HG02840 (cell line): ENCODE data around the gene NOTUM.

Experiments
- ATAC-seq: cut with Tn5 transposase; IDR thresholded peaks from one replicate; pipeline ENCODE4 v1.9.1; 2021; ENCODE audit warnings: mild to moderate bottlenecking, moderate library complexity, moderate number of reproducible peaks; ENCODE audit not compliant: unreplicated experiment, low FRiP score

Gene NOTUM

DNA sequence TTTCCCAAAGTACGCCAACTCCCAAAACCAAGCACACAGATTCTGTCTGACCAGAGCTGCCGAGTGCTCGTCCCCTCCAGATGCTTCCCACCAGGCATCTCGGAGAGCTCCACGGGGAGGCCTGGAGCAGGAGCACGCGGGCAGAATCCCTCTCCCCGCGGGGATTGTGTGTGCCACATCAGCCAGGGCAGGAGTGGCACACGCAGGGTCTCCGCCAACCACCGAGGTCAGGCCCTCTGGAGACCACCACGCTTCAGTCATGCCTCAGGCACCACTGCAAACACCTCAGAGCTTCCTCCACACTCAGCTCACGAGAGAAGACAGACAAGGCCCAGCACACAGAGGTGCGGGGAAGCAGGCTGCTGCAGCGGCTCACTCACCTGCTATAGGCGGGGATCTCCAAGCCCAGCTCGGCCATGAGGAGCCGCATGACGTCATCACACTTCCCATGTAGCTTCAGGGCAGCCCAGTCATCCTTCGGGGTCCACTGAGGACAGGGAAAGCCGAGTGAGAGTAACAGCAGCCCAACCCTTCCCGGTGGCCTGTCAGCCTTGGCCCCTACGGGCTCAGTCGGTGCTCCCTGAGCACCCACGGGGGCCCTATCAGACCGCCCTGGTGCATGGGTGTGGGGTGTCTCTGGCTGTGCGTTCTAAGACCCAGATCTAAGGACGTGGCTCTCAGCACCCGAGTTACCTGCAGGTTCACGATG is 47.4 kb downstream of the NOTUM start:
- no peak for ATAC-seq

DNA sequence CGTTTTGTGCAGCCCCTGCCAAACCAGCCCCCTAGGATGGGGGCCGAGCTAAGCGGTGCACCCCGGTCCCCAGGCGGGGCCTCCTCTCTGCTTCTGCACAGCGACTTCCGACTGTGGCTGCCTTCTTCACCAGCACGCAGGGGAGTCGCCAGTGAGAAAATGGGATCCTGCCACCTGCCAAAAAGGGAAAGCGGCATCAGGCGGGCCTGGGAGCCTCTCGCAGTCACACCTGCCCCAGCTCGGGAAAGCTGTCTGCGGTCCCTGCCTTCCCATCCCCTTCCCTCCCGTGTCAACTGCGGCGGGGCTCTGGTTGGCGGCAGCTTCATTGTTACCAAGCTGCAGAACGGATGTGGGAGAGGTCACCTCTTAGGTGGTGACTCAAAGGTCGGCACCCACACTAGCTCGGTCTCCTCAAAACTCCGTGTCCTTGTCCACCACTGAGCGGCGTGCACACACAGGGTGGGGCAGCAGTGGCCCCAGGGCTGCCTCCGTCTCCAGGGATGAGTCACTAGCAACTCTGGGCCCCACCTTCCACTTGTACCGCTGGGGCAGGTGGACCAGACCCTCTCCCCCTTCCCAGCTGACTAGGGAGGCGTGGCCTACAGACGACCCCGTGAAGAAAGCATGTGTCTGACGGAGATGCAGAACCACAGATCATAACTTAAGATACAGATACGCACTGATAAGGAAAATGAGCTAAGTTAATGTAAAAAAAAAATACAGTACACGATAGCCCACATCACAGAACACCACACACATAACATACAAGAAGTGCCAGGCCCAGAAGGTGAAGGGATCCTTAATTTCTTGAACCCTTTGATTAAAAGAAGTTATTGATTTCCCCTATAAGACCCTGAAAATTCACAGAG is 48.3 kb downstream of the NOTUM start:
- no peak for ATAC-seq

- ATAC-seq, result no peak
Observed at GRCh38 chr17:81911969-81912368, 49.0 kb downstream of the NOTUM start.

- ATAC-seq, result peak; percentile 65
Observed at GRCh38 chr17:81911277-81911961, 49.6 kb downstream of the NOTUM start, which contains the start of gene PCYT2. TSS of gene PCYT2 (minus strand) at chr17:81911399. CDS start at chr17:81911355, 44 bp downstream.

- ATAC-seq, result peak; percentile 28
Observed at GRCh38 chr17:81910840-81911276, 50.1 kb downstream of the NOTUM start.

GRCh38 chr17:81909966-81910839 is 50.8 kb downstream of the NOTUM start:
- no peak for ATAC-seq

- ATAC-seq, result no peak
Observed at GRCh38 chr17:81909231-81909630, 51.8 kb downstream of the NOTUM start.

- ATAC-seq, result no peak
Observed at GRCh38 chr17:81908793-81909192, 52.2 kb downstream of the NOTUM start.

GRCh38 chr17:81907219-81908145 is 53.5 kb downstream of the NOTUM start:
- no peak for ATAC-seq

GRCh38 chr17:81906476-81907218 is 54.3 kb downstream of the NOTUM start:
- ATAC-seq, result no peak

DNA sequence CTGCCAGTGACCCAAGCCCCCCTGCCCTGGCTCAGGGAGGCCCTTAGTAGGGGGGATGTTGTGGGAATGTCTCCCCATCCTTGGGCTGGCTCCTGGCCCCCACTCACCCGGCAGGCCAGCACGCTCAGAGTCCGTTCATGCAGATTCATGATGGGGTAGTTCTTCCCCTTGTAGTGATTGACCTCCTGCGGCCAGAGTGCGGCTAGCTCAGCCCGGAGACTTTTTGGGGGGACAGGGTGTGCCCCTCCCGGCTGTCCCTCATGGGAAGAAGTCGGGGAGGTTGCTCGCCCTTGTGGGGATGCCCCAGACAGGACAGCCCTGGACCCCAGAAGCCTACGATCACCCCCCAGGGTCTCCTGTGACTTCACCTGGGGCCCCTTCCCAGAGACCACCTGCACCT is 55.0 kb downstream of the NOTUM start:
- ATAC-seq, result no peak

DNA sequence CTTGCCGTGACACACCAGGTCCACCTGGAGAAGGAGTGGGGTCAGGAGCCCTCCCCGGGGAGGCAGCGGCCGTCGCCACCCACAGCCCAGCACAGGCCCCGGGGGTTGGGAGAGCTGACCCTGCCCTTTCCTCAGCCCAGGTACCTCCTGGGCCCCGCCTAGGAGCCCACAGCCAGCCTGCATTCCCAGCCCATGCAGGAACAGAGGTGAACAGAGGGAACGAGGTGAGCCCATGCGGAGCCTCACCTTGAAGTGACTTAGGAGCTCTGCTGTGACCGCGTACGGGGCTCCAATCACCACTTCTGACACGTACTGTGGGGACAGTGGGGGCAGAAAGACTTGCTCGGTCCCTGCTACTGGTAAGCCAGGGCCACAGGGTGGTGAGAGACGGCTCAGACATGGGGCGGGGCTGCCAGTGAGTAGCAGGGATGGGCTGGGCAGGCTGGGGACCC is 55.5 kb downstream of the NOTUM start:
- ATAC-seq, result no peak

- no peak for ATAC-seq
Observed at GRCh38 chr17:81904600-81905423, 56.2 kb downstream of the NOTUM start.

DNA sequence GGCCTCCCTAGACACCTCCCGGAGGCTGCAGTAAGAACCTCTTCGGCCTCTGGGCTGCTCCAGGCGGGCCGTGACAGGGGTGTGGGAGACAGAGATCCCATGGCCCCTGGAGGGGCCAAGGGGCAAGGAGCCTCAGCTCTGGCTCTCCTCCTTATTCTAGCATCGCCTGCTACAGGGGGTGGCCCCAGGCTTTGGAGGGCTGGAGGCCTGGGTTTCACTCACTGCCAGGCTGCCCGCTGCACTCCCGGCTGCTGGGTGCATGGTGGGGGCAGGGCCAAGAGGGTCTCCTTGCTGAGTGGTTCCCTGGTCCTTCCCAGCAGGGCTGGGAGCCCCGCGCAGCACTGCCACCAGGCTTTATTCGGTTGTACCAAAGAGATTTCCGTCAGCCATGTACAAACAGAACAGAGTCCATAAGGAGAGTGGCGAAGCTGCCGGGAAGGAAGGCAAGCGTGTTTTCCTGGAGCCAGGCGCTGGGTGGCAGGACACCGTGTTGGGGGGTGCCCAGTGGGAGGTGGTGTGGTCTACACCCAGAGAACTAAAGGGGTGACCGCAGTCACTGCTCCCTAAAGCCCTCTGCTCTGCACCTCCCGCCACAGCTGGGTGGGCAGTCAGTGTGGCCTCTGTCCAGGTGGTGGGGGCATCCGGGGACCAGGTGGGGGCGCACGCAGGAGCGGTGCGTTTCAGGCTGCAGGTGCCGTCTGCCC is 56.9 kb downstream of the NOTUM start:
- no peak for ATAC-seq

- ATAC-seq, result no peak
Observed at GRCh38 chr17:81903415-81903831, 57.6 kb downstream of the NOTUM start.

GRCh38 chr17:81902653-81903414 is 58.2 kb downstream of the NOTUM start:
- ATAC-seq, result no peak
